ENCODE data around the gene SPHK2. TPM values are rescaled to one million over a fixed set of nuclear protein-coding genes. Genes with fewer than 3 reads are reported as not detected.

The SPHK2 gene
- total and polyA plus RNA-seq, 2 of the 8 experiments (the other 6 are each of a cell fraction or from before 2014, with no cell fraction given) = 43.9 to 60.9 TPM

DNA sequence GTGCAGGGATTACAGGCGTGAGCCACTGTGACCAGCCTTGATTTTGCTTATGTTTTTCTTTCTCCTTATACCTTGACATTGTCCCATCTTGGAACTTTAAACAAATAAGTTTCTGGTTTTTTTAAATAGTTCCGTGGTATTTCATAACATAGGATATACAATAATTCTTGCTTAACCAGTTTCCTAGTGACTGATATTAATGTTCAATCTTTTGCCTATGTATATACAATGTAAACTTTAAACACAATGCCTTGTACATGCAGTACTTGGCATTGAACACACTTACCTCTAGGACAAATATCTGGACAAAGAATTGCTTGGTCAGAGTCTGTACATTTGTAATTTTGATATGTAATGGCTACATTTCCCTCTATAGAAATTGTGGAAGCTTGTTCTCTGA is 37.1 kb upstream of the SPHK2 start (continued):
- no peak for TF ChIP-seq JUND (IDR thresholded peaks at IDR 0.05; ENCODE audit: low read length)
- TF ChIP-seq KDM5A (IDR thresholded peaks at IDR 0.05; ENCODE audit: low read length) = no peak
- TF ChIP-seq PHF8 (conservative IDR thresholded peaks at IDR 0.05; ENCODE audit: low read depth, low read length) = no peak
- no peak for TF ChIP-seq GTF2F1 (IDR thresholded peaks at IDR 0.05; ENCODE audit: borderline replicate concordance, low read depth, low read length)

Data from H1 (cell line).